Measurements from ENCODE around the gene HSP90AB1.

DNA sequence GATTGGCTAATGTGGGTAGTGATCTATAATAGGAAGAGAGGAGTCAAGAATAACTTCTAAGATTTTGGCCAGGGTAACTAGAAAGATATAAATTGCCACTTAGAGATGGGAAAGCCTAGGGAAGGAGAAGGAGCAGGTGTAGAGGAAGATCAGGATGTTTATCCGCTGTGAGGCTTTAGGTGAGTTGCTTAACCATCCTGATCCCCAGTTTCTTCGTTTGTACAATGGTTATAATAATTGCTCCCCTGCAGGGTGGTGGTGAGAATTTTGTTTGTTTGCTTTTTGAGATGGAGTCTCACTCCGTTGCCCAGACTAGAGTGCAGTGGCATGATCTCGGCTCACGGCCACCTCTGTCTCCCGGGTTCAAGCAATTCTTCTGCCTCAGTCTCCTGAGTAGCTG lies 32.6 kb upstream of the HSP90AB1 start:
- TF ChIP-seq, protein P1, sequence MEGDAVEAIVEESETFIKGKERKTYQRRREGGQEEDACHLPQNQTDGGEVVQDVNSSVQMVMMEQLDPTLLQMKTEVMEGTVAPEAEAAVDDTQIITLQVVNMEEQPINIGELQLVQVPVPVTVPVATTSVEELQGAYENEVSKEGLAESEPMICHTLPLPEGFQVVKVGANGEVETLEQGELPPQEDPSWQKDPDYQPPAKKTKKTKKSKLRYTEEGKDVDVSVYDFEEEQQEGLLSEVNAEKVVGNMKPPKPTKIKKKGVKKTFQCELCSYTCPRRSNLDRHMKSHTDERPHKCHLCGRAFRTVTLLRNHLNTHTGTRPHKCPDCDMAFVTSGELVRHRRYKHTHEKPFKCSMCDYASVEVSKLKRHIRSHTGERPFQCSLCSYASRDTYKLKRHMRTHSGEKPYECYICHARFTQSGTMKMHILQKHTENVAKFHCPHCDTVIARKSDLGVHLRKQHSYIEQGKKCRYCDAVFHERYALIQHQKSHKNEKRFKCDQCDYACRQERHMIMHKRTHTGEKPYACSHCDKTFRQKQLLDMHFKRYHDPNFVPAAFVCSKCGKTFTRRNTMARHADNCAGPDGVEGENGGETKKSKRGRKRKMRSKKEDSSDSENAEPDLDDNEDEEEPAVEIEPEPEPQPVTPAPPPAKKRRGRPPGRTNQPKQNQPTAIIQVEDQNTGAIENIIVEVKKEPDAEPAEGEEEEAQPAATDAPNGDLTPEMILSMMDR (IDR thresholded peaks at IDR 0.05; ENCODE audit: insufficient read depth, low read length) = no peak
- no peak for TF ChIP-seq POLR2AphosphoS5 (IDR thresholded peaks at IDR 0.05; ENCODE audit: low read depth)
